NK-92 treated with Interleukin-12 subunit alpha and Interleukin-12 subunit beta, amount 100 ng/mL, for 24 hours (cell line): ENCODE results near the gene FIGNL2.
"Not testable (repeated sequence)": the region's sequence is repeated elsewhere in the genome, so short reads cannot be mapped to it uniquely, and the experiment has no call there.

Experiments
- DNase-seq: peaks from one replicate; lab custom pipeline; 2025; lab: John Stamatoyannopoulos, UW

Gene FIGNL2

GRCh38 chr12:51836041-51836826 lies 12.3 kb downstream of the FIGNL2 start:
- no peak for DNase-seq

GRCh38 chr12:51834411-51834810 lies 14.1 kb downstream of the FIGNL2 start:
- DNase-seq: no peak

- DNase-seq: no peak
Measured at GRCh38 chr12:51833448-51834227, 14.9 kb downstream of the FIGNL2 start.

- DNase-seq: no peak
Measured at GRCh38 chr12:51832354-51833107, 16.0 kb downstream of the FIGNL2 start.

GRCh38 chr12:51831817-51832216 lies 16.7 kb downstream of the FIGNL2 start:
- DNase-seq: not testable (repeated sequence)

GRCh38 chr12:51829641-51830040 lies 18.9 kb downstream of the FIGNL2 start:
- DNase-seq: no peak

- DNase-seq: no peak
Measured at GRCh38 chr12:51829011-51829481, 19.5 kb downstream of the FIGNL2 start.

- DNase-seq: peak; percentile 9
Measured at GRCh38 chr12:51827925-51828818, 20.3 kb downstream of the FIGNL2 start.

GRCh38 chr12:51826881-51827280 lies 21.6 kb downstream of the FIGNL2 start:
- DNase-seq: no peak

GRCh38 chr12:51825216-51825615 lies 23.3 kb downstream of the FIGNL2 start:
- DNase-seq: no peak

- no peak for DNase-seq
Measured at GRCh38 chr12:51823875-51824565, 24.5 kb downstream of the FIGNL2 start.

- no peak for DNase-seq
Measured at GRCh38 chr12:51822956-51823355, 25.6 kb downstream of the FIGNL2 start.

- DNase-seq: no peak
Measured at GRCh38 chr12:51822261-51822616, 26.3 kb downstream of the FIGNL2 start.

GRCh38 chr12:51821440-51822260 lies 26.9 kb downstream of the FIGNL2 start:
- no peak for DNase-seq

- peak; percentile 64 for DNase-seq
Measured at GRCh38 chr12:51820526-51821439, 27.7 kb downstream of the FIGNL2 start.

- DNase-seq: no peak
Measured at GRCh38 chr12:51819736-51820525, 28.6 kb downstream of the FIGNL2 start.

- DNase-seq: no peak
Measured at GRCh38 chr12:51818566-51819300, 29.8 kb downstream of the FIGNL2 start.
